ENCODE measurements around the gene LASP1NB.

LASP1NB gene

GRCh38 chr17:38883592-38884526, 41.6 kb upstream of the LASP1NB start:
- DNase-seq (peak; percentile 49), ATAC-seq (ENCODE audit: low read depth) (peak; percentile 53)
- intact Hi-C loops (cut with micrococcal nuclease) = no loop called here
- TF ChIP-seq CTCF (IDR thresholded peaks at IDR 0.05) (no peak), EZH2 (IDR thresholded peaks at IDR 0.05; ENCODE audit: borderline replicate concordance, insufficient read depth, low read depth, low read length, poor library complexity, severe bottlenecking) (no peak)
- WGBS (ENCODE audit: insufficient coverage) = 47% methylated on average over 10 of the region's 19 CpGs
- Histone ChIP-seq H3K27ac (ENCODE audit: low read length in 2 of 2) (peak overlapping the region in 1 of 2 donors; percentile 69), H3K27me3 (replicated peaks in 1 of 4; ENCODE audit: control extremely low read depth in 1 of 4, control insufficient read depth in 3 of 4, insufficient read depth in 4 of 4, low read length in 3 of 4) (no peaks in the 10 kb centered on the region), H2AFZ (ENCODE audit: insufficient read depth, low read depth, low read length, poor library complexity, severe bottlenecking) (no peak overlapping the region), H3K79me2 (ENCODE audit: control insufficient read depth, insufficient read depth, low read length) (peaks cover 100% of the 10 kb centered on the region), H4K20me1 (ENCODE audit: control insufficient read depth, insufficient read depth, low read length, poor library complexity, severe bottlenecking) (peaks cover 99% of the 10 kb centered on the region), H3K4me1 (ENCODE audit: control insufficient read depth in 2 of 2, insufficient read depth in 2 of 2, low read length in 2 of 2) (peaks cover 36 to 62% of the 10 kb centered on the region in 2 donors), H3K4me3 (ENCODE audit: control extremely low read depth in 1 of 5, extremely low read depth in 1 of 5, insufficient read depth in 1 of 5, low read depth in 2 of 5, low read length in 4 of 5) (peak overlapping the region in 1 of 5 experiments; percentile 19), H3K9ac (ENCODE audit: low read length) (peak overlapping the region; percentile 14), H3K36me3 (replicated peaks in 1 of 2; ENCODE audit: control extremely low read depth in 1 of 2, control insufficient read depth in 1 of 2, extremely low read depth in 1 of 2, insufficient read depth in 2 of 2, low read length in 1 of 2) (peaks cover 0 to 65% of the 10 kb centered on the region in 2 experiments), H3K4me2 (replicated peaks; ENCODE audit: low read depth, low read length, poor library complexity, severe bottlenecking) (peak overlapping the region; percentile 56), H3K9me3 (ENCODE audit: control extremely low read depth in 1 of 3, control insufficient read depth in 2 of 3, insufficient read depth in 1 of 3, low read length in 2 of 3) (no peaks in the 10 kb centered on the region)
- ChIA-PET POLR2A (interaction anchor here (1.0 to 1.6 kb wide), 3 partner anchors 13 to 15 kb away, joined by 6 read pairs; no protein-coding TSS in a partner anchor), CTCF (interaction anchor here (0.7 to 1.6 kb wide), 4 partner anchors 10 to 270 kb away, joined by 3 read pairs; no protein-coding TSS in a partner anchor)
- peaks cover 61% of the 10 kb centered on the region for H3K4me1 Mint-ChIP-seq
- H3K4me3 Mint-ChIP-seq = peak overlapping the region; percentile 61
- H3K9me3 Mint-ChIP-seq (ENCODE audit: insufficient read depth) = no peaks in the 10 kb centered on the region
- H3K27me3 Mint-ChIP-seq = no peaks in the 10 kb centered on the region
- H3K27ac Mint-ChIP-seq = peak overlapping the region; percentile 79
